ENCODE results near the gene KDELR3. TPM values are rescaled to one million over a fixed set of nuclear protein-coding genes. Genes with fewer than 3 reads are reported as not detected.

Gene KDELR3
- total RNA-seq, 3 donors from 2014 or later = 4.2 to 14.4 (median 11.3) TPM

- no peaks in the 10 kb centered on the region for H3K36me3 ChIP-seq (ENCODE audit: low read depth)
- DNase-seq (no peak), ATAC-seq (no peak)
- H3K4me1 ChIP-seq (ENCODE audit: low read depth) = peaks cover 11% of the 10 kb centered on the region
- TF ChIP-seq, protein P1, sequence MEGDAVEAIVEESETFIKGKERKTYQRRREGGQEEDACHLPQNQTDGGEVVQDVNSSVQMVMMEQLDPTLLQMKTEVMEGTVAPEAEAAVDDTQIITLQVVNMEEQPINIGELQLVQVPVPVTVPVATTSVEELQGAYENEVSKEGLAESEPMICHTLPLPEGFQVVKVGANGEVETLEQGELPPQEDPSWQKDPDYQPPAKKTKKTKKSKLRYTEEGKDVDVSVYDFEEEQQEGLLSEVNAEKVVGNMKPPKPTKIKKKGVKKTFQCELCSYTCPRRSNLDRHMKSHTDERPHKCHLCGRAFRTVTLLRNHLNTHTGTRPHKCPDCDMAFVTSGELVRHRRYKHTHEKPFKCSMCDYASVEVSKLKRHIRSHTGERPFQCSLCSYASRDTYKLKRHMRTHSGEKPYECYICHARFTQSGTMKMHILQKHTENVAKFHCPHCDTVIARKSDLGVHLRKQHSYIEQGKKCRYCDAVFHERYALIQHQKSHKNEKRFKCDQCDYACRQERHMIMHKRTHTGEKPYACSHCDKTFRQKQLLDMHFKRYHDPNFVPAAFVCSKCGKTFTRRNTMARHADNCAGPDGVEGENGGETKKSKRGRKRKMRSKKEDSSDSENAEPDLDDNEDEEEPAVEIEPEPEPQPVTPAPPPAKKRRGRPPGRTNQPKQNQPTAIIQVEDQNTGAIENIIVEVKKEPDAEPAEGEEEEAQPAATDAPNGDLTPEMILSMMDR (IDR thresholded peaks at IDR 0.05) = no peak
- no peaks in the 10 kb centered on the region for H3K9me3 ChIP-seq
- intact Hi-C loops (cut with DNase I, micrococcal nuclease) = no loop called here
- H3K4me3 ChIP-seq = no peak within 1 kb of the TSS
Observed at GRCh38 chr22:38455076-38455529, 12.8 kb upstream of the KDELR3 start, which contains the start of gene KCNJ4. Gene KCNJ4 (minus strand): TSS chr22:38455199. CDS start chr22:38428132, 27,067 bp downstream.

- ATAC-seq = peak; percentile 20
Observed at GRCh38 chr22:38455530-38456271, 12.2 kb upstream of the KDELR3 start.

GRCh38 chr22:38456272-38456835, 11.5 kb upstream of the KDELR3 start:
- ATAC-seq (no peak), DNase-seq (no peak)
- Histone ChIP-seq H3K9me3 (no peaks in the 10 kb centered on the region), H3K4me1 (ENCODE audit: low read depth) (peaks cover 12% of the 10 kb centered on the region), H3K4me3 (no peak overlapping the region), H3K36me3 (ENCODE audit: low read depth) (no peaks in the 10 kb centered on the region)
- TF ChIP-seq, protein P1 (IDR thresholded peaks at IDR 0.05) = no peak
- intact Hi-C loops (cut with DNase I, micrococcal nuclease) = no loop called here

More at GRCh38 chr22:38455530-38456271, 12.2 kb upstream of the KDELR3 start:
- Histone ChIP-seq H3K36me3 (ENCODE audit: low read depth) (no peaks in the 10 kb centered on the region), H3K4me3 (no peak overlapping the region), H3K4me1 (ENCODE audit: low read depth) (peaks cover 11% of the 10 kb centered on the region), H3K9me3 (no peaks in the 10 kb centered on the region)
- intact Hi-C loops (cut with DNase I, micrococcal nuclease) = no loop called here
- TF ChIP-seq, protein P1 (IDR thresholded peaks at IDR 0.05) = no peak
- peak in 1 of 3 donors; percentile 47 for DNase-seq

DNA sequence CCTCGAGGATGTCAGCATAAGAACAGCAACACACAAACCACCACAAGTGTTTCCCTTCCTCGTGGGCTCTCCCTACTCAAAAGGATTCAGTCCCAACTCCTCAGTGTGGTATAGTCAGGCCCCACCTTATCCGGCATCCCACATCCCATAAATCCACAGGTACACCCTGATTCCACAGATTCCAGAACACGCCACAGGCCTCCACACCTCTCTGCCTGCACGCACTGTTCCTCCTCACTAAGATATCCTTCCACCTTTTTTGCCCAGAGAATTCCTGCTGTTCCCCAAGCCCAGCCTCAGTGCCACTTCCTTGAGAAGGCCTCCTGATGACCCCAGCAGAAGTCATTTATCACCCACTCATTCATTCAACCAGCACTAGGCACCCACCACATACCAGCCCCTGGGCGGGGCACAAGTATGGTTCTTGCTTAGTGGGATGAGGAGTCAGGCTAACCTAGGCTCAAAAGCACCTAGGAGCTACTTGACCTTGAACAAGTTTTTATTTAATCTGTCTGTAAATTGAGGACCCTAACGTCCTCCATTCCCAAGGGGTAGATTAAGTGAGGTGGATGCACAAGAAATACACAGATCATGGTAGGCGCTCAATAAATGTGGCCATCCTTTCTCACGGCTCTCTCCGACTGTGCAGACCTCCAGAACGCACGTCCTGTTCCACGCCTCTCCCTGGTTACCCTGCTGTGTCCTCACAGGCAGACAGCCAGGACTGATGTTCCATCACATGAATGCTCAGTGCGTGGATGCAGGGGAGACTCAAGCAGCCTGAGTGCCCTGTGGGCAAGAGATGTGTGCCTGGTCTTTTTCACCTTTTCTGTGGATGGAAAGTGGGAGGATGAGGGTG, 10.8 kb upstream of the KDELR3 start:
- Histone ChIP-seq H3K9me3 (no peaks in the 10 kb centered on the region), H3K4me1 (ENCODE audit: low read depth) (peaks cover 19% of the 10 kb centered on the region), H3K4me3 (no peak overlapping the region), H3K36me3 (ENCODE audit: low read depth) (no peaks in the 10 kb centered on the region)
- no peak for ATAC-seq
- TF ChIP-seq, protein P1 (IDR thresholded peaks at IDR 0.05) = no peak
- intact Hi-C loops (cut with DNase I, micrococcal nuclease) = no loop called here
- DNase-seq = no peak

- TF ChIP-seq, protein P1 (IDR thresholded peaks at IDR 0.05) = no peak
- no peak for DNase-seq
- Histone ChIP-seq H3K4me3 (no peak overlapping the region), H3K36me3 (ENCODE audit: low read depth) (no peaks in the 10 kb centered on the region), H3K9me3 (no peaks in the 10 kb centered on the region), H3K4me1 (ENCODE audit: low read depth) (peaks cover 18% of the 10 kb centered on the region)
- intact Hi-C loops (cut with DNase I, micrococcal nuclease) = no loop called here
- ATAC-seq = no peak
Observed at GRCh38 chr22:38460426-38460840, 7.5 kb upstream of the KDELR3 start.

All from mucosa of descending colon (tissue), 3 donors.